GM13976 (cell line): ENCODE data around the gene OR2A25.

Experiments
- DNase-seq: peaks from one replicate; pipeline ENCODE4 v3.0.0; 2012; ENCODE audit warnings: low spot score
- in situ Hi-C: fragments of 300-500 bp; cut with MboI; formaldehyde crosslinking; loops from one replicate; pipeline ENCODE4 v1.12.0; 2022; ENCODE audit warnings: low sequenced_read_pairs, mixed read lengths, inconsistent platforms; ENCODE audit not compliant: unreplicated experiment
- TF ChIP-seq, protein P1 (sequence below): IDR thresholded peaks from 2 replicates; pipeline ENCODE4 v1.5.1; 2012; ENCODE audit warnings: borderline replicate concordance, mild to moderate bottlenecking; ENCODE audit not compliant: insufficient read depth; ENCODE audit errors: extremely low read depth, missing control alignments, control extremely low read depth

The OR2A25 gene

GRCh38 chr7:144063710-144064109, 5.9 kb upstream of the OR2A25 start:
- in situ Hi-C loops = no loop called here
- TF ChIP-seq, protein P1, sequence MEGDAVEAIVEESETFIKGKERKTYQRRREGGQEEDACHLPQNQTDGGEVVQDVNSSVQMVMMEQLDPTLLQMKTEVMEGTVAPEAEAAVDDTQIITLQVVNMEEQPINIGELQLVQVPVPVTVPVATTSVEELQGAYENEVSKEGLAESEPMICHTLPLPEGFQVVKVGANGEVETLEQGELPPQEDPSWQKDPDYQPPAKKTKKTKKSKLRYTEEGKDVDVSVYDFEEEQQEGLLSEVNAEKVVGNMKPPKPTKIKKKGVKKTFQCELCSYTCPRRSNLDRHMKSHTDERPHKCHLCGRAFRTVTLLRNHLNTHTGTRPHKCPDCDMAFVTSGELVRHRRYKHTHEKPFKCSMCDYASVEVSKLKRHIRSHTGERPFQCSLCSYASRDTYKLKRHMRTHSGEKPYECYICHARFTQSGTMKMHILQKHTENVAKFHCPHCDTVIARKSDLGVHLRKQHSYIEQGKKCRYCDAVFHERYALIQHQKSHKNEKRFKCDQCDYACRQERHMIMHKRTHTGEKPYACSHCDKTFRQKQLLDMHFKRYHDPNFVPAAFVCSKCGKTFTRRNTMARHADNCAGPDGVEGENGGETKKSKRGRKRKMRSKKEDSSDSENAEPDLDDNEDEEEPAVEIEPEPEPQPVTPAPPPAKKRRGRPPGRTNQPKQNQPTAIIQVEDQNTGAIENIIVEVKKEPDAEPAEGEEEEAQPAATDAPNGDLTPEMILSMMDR = peak; percentile 20

DNA sequence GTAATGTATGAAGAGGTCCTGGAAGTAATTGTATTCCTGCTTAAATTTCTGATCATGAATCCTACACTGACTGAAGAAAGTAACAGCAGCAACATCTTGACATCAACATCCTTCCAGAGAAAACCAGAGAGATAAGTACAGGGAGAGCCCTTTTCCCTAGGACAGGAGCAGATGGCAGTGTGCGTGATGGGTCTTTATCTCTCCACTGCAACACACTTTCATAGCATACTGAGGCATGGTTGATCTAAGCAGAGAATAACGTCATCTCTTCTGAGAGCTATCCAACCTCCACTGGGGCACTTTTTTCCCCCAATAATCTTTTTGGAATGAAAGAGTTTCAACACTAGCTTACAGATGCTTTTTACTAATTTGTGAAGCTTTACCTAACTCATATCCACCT, 342 bp downstream of the OR2A25 start:
- no peak for DNase-seq
- in situ Hi-C loops = no loop called here
- TF ChIP-seq, protein P1 = no peak

More at GRCh38 chr7:144063710-144064109, 5.9 kb upstream of the OR2A25 start:
- DNase-seq = no peak

DNA sequence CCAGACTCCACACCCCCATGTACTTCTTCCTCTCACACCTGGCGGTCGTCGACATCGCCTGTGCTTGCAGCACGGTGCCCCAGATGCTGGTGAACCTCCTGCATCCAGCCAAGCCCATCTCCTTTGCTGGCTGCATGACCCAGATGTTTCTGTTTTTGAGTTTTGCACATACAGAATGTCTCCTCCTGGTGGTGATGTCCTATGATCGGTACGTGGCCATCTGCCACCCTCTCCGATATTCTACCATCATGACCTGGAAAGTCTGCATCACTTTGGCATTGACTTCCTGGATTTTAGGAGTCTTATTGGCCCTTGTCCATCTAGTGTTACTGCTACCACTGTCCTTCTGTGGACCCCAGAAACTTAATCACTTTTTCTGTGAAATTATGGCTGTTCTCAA, 4.8 kb downstream of the OR2A25 start:
- DNase-seq = no peak
- TF ChIP-seq, protein P1 = no peak
- in situ Hi-C loops = no loop called here

GRCh38 chr7:144085978-144086377, 16.4 kb downstream of the OR2A25 start, which contains the start of gene OR2A12:
Gene OR2A12 (plus strand): TSS chr7:144086278. CDS start chr7:144095108, 8,830 bp downstream.
- in situ Hi-C loops = no loop called here
- TF ChIP-seq, protein P1 = no peak
- DNase-seq = no peak

- TF ChIP-seq, protein P1 = no peak
- in situ Hi-C loops = no loop called here
- no peak for DNase-seq
These were observed 17.1 kb downstream of the OR2A25 start for GRCh38 chr7:144086730-144087129.

- TF ChIP-seq, protein P1 = no peak
- in situ Hi-C loops = no loop called here
- DNase-seq = no peak
These were observed 17.6 kb downstream of the OR2A25 start for GRCh38 chr7:144087230-144087629.

DNA sequence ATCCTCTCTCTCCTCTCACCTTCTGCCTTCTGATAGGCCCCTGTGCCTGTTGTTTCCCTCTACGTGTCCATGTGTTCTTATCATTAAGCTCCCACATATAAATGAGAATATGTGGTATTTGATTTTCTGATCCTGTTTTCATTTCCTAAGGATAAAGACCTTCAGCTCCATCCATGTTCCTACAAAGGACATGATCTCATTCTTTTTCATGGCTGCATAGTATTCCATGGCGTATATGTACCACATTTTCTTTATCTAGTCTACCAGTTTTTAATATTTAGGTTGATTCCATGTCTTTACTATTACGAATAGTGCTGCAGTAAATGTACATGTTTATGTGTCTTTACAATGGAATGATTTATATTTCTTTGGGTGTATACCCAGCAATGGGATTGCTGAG, 21.1 kb downstream of the OR2A25 start:
- in situ Hi-C loops = no loop called here
- TF ChIP-seq, protein P1 = no peak
- no peak for DNase-seq
